HG03378 (cell line): ENCODE measurements around the gene ZSCAN18.

Source experiments
- ATAC-seq: cut with Tn5 transposase; IDR thresholded peaks from one replicate; pipeline ENCODE4 v1.9.1; 2021; ENCODE audit warnings: mild to moderate bottlenecking, moderate library complexity; ENCODE audit not compliant: unreplicated experiment

The ZSCAN18 gene

GRCh38 chr19:58044886-58045285, 53.1 kb downstream of the ZSCAN18 start:
- ATAC-seq: no peak

DNA sequence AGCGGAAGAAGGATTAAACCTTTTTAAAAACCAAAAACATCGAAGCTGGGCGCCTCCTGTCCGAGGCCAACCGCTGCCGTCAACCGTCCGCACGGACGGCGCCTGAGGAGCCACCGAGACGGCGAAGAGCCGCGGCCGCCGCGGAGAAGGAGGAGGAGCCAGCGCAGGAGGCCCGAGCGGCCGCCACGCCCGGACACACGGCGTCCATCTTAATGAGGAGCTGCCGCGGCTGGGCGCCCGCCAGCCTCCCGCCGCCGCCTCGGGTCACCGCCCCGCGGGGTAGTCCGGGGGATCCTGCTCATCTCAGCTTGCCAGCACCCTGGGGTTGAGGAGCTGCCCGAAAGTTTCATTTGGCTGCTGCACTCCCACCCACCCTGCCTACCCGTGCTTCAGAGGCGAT, 53.6 kb downstream of the ZSCAN18 start:
- ATAC-seq: no peak

GRCh38 chr19:58042495-58043340, 55.3 kb downstream of the ZSCAN18 start:
- ATAC-seq: no peak

GRCh38 chr19:58040751-58041525, 57.1 kb downstream of the ZSCAN18 start:
- no peak for ATAC-seq

DNA sequence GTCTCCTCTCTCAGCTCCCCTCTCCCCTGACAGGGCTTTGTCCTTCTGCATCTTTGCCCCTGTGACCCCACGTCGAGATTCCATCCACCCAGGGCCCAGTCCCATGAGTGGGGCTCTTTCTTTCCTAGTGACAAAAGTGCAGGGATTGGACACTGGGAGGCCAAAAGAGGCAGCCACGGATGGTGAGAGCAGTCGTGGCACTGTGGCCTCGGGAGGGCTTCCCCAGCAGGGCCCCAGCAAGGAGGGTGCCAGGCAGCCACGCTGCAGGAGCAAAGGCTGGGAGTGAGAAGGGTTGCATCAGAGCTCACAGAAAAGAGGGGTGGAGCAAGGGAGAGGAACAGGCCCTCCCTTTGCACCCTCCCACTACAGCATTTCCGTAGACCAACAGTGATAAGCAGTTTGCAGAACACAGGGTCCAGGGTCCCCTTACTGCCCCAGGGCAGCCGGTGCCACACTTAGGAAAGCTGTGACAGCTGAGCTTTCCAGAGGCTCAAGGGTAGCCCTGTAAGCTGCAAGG, 59.3 kb downstream of the ZSCAN18 start:
- no peak for ATAC-seq

- no peak for ATAC-seq
Measured at GRCh38 chr19:58037927-58038687, 59.9 kb downstream of the ZSCAN18 start.

DNA sequence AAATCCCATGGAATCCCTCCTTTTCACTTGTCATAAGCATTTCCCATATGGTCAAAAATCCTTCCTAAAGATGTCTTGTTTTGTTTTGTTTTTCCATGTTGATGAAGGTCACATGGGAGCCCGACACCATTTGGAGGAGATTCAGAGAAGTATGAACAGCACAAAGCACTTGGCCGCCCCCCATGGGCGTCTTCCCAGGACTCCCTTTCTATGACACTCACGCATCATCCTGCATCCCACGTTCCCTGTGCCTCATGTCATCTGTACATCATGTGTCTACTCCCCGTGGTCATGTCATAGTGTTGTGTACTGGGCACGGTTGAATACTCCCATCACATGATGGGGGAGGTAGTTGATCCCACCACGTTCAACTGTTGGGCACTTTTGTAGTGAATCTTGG, 62.2 kb downstream of the ZSCAN18 start:
- no peak for ATAC-seq

DNA sequence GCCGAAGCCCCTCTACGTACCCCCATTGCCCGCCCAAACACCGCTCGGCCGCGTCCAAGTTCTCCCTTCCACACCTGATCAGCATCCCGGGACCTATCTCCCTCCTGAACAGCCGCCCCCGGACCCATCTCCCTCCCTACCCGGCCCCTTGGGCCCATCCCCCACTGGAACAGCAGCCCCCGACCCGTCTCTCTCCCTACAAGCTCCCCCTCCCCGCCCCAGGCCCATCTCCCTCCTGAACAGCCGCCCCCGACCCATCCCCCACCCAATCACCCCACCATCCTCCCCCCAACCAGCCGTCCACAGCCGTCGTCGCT, 63.6 kb downstream of the ZSCAN18 start:
- ATAC-seq: no peak
